A549 (cell line): ENCODE data around the gene PPP1R13L. TPM values are rescaled to one million over a fixed set of nuclear protein-coding genes. Genes with fewer than 3 reads are reported as not detected.
A peak's percentile ranks its signal among the peaks of the same experiment; 100 is the strongest.

ENCODE experiments used
- ATAC-seq, 2 experiments: fragments of 200-7000 bp in 1 of 2; fragments of >200 bp in 1 of 2; cut with Nextera tagmentation in 1 of 2; cut with Tn5 transposase in 1 of 2; 3 replicates each; pipeline versions ENCODE4 v1.8.0 to v1.9.1; 2018 to 2020; ENCODE audit warnings: mild to moderate bottlenecking in 1 of 2, moderate library complexity in 1 of 2
- CTCF ChIA-PET: fragments of 300-600 bp; sonication (Branson Sonifier 250); formaldehyde crosslinking; extraction: SDS; loops from one replicate; lab custom pipeline; 2021; ENCODE audit warnings: antibody characterized with exemption, inconsistent platforms; lab: Yijun Ruan, JAX
- POLR2A ChIA-PET: fragments of 350-600 bp; formaldehyde crosslinking; extraction: SDS; loops from one replicate; lab custom pipeline; 2021; ENCODE audit warnings: antibody characterized with exemption, inconsistent platforms; lab: Yijun Ruan, JAX
- DNase-seq, 2 experiments: peaks; one replicate each; pipeline versions ENCODE4 v3.0.0 to v3.0.0-alpha.2; 2011 to 2016; ENCODE audit warnings: low read depth in 1 of 2, low spot score in 1 of 2
- FAIRE-seq: peaks from 2 replicates; lab custom pipeline; 2011; peaks lifted over from hg19 to GRCh38; lab: Jason Lieb, UNC
- H3K27ac ChIP-seq, 2 experiments: fragments of >200 bp; sonication (Bioruptor Twin); formaldehyde crosslinking; 3 replicates each; pipeline ENCODE4 v1.5.1; 2016 to 2017
- H3K4me1 ChIP-seq: fragments of >200 bp; sonication (Bioruptor Twin); formaldehyde crosslinking; 3 replicates; pipeline ENCODE4 v1.6.1; 2016
- H3K4me2 ChIP-seq: fragments of >200 bp; sonication (Bioruptor Twin); formaldehyde crosslinking; 3 replicates; pipeline ENCODE4 v1.6.1; 2016
- H3K4me3 ChIP-seq: fragments of >200 bp; sonication (Bioruptor Twin); formaldehyde crosslinking; 3 replicates; pipeline ENCODE4 v1.5.1; 2016
- H3K9me3 ChIP-seq: fragments of >200 bp; sonication (Bioruptor Twin); formaldehyde crosslinking; 3 replicates; pipeline ENCODE4 v1.6.1; 2016
- ATOH8 ChIP-seq: fragments of 250-450 bp; sonication (Bioruptor Pico); IDR thresholded peaks from 2 replicates; pipeline ENCODE4 v1.5.0; 2020; ENCODE audit warnings: low read depth, mild to moderate bottlenecking, moderate library complexity
- CBX8 ChIP-seq: fragments of 200-600 bp; sonication (generic); IDR thresholded peaks from 2 replicates; pipeline ENCODE4 v1.6.1; 2016
- CEBPB ChIP-seq, 2 experiments: fragments of >200 bp in 1 of 2; sonication (Bioruptor Twin) in 1 of 2; formaldehyde crosslinking in 1 of 2; IDR thresholded peaks; 2 replicates each; pipeline ENCODE4 v1.6.1; 2012 to 2016
- CHD2 ChIP-seq: fragments of 150-350 bp; IDR thresholded peaks from 2 replicates; pipeline ENCODE4 v1.6.1; 2014; ENCODE audit warnings: low read length; ENCODE audit not compliant: partially characterized antibody
- CTCF ChIP-seq: fragments of >200 bp; sonication (Bioruptor Twin); formaldehyde crosslinking; IDR thresholded peaks from 3 replicates; pipeline ENCODE4 v1.5.1; 2016
- EHMT2 ChIP-seq: fragments of 200-600 bp; sonication (generic); IDR thresholded peaks from 2 replicates; pipeline ENCODE4 v1.6.1; 2016; ENCODE audit warnings: antibody characterized with exemption, low read depth, mild to moderate bottlenecking, moderate library complexity
- FOSB ChIP-seq: fragments of 250-450 bp; sonication (Bioruptor Pico); IDR thresholded peaks from 2 replicates; pipeline ENCODE4 v1.5.0; 2020; ENCODE audit warnings: mild to moderate bottlenecking, moderate library complexity
- GATA3 ChIP-seq: IDR thresholded peaks from 2 replicates; pipeline ENCODE4 v1.6.1; 2012; ENCODE audit warnings: borderline replicate concordance
- HES2 ChIP-seq: fragments of >200 bp; sonication (Bioruptor Twin); formaldehyde crosslinking; IDR thresholded peaks from 2 replicates; pipeline ENCODE4 v1.6.1; 2016
- HOXA7 ChIP-seq: fragments of 250-450 bp; sonication (Bioruptor Pico); IDR thresholded peaks from 2 replicates; pipeline ENCODE4 v1.5.0; 2020; ENCODE audit warnings: mild to moderate bottlenecking, moderate library complexity
- HOXB5 ChIP-seq: fragments of 250-450 bp; sonication (Bioruptor Pico); IDR thresholded peaks from 2 replicates; pipeline ENCODE4 v1.5.0; 2020; ENCODE audit warnings: mild to moderate bottlenecking, moderate library complexity
- JUN ChIP-seq, 2 experiments: fragments of >200 bp; sonication (Bioruptor Twin); formaldehyde crosslinking; IDR thresholded peaks; 2 replicates in 1 of 2; 3 replicates in 1 of 2; pipeline ENCODE4 v1.6.1; 2016 to 2017
- JUNB ChIP-seq: fragments of >200 bp; sonication (Bioruptor Twin); formaldehyde crosslinking; IDR thresholded peaks from 2 replicates; pipeline ENCODE4 v1.6.1; 2016
- KDM1A ChIP-seq: fragments of 200-600 bp; sonication (generic); IDR thresholded peaks from 2 replicates; pipeline ENCODE4 v1.6.1; 2016; ENCODE audit warnings: low read depth, mild to moderate bottlenecking
- KDM5A ChIP-seq: fragments of 200-600 bp; sonication (generic); IDR thresholded peaks from 2 replicates; pipeline ENCODE4 v1.6.1; 2016; ENCODE audit warnings: antibody characterized with exemption, mild to moderate bottlenecking
- MAX ChIP-seq: IDR thresholded peaks from 2 replicates; pipeline ENCODE4 v1.6.1; 2012
- NFE2L2 ChIP-seq: fragments of 150-350 bp; conservative IDR thresholded peaks from 2 replicates; pipeline ENCODE4 v1.6.1; 2014; ENCODE audit warnings: low read length
- NPAS2 ChIP-seq: fragments of 250-450 bp; sonication (Bioruptor Pico); IDR thresholded peaks from 2 replicates; pipeline ENCODE4 v1.8.0; 2022; ENCODE audit warnings: mild to moderate bottlenecking, moderate library complexity, borderline replicate concordance
- PBX3 ChIP-seq: IDR thresholded peaks from 2 replicates; pipeline ENCODE4 v1.6.1; 2012
- RAD21 ChIP-seq, 2 experiments: fragments of >200 bp in 1 of 2; sonication (Bioruptor Twin) in 1 of 2; formaldehyde crosslinking in 1 of 2; IDR thresholded peaks in 1 of 2; conservative IDR thresholded peaks in 1 of 2; 2 replicates in 1 of 2; 3 replicates in 1 of 2; pipeline ENCODE4 v1.6.1; 2012 to 2018; ENCODE audit warnings: inconsistent platforms in 1 of 2
- RARB ChIP-seq: fragments of 250-450 bp; sonication (Bioruptor Pico); IDR thresholded peaks from 2 replicates; pipeline ENCODE4 v1.8.0; 2021; ENCODE audit warnings: mild to moderate bottlenecking, moderate library complexity
- TFCP2L1 ChIP-seq: fragments of 250-450 bp; sonication (Bioruptor Pico); IDR thresholded peaks from 2 replicates; pipeline ENCODE4 v1.5.0; 2021; ENCODE audit warnings: mild to moderate bottlenecking
- ZC3H11A ChIP-seq: fragments of 450-650 bp; IDR thresholded peaks from 2 replicates; pipeline ENCODE4 v1.6.1; 2014; ENCODE audit warnings: antibody characterized with exemption, mild to moderate bottlenecking
- ZFP36 ChIP-seq: fragments of 450-650 bp; IDR thresholded peaks from 2 replicates; pipeline ENCODE4 v1.6.1; 2014; ENCODE audit warnings: borderline replicate concordance; ENCODE audit not compliant: partially characterized antibody
- WGBS: methylation state at CpG from one replicate; pipeline ENCODE4 v1.1.6; 2017; ENCODE audit errors: missing lambda C conversion rate; 5-methylcytosine and 5-hydroxymethylcytosine counted together
- polyA plus RNA-seq, 4 experiments: library from polyadenylated mRNA; depleted of rRNA in 3 of 4; stranded (reverse); fragments of >200 nt; fragmentation: RNase III in 1 of 4; extraction: RNeasy Plus Mini Kit Qiagen cat#74134 plus additional on column Dnase treatment in 1 of 4; gene quantifications; 2 replicates in 3 of 4; 3 replicates in 1 of 4; pipeline ENCODE4 v1.2.3, GENCODE V29; 2011 to 2017

Gene PPP1R13L
- polyA plus RNA-seq, 2 of the 4 experiments (the other 2 are of a cell fraction), result 3.2 to 18.9 TPM

GRCh38 chr19:45446295-45446694 lies 41.4 kb upstream of the PPP1R13L start (continued):
- TF ChIP-seq CEBPB (IDR thresholded peaks at IDR 0.05) (no peak), GATA3 (no peak), NFE2L2 (0 out of 2 replicates have a peak, but pooled peaks have one; percentile 25), CHD2 (no peak), HES2 (no peak), CBX8 (no peak), NPAS2 (CRISPR knock-in tag) (no peak), PBX3 (no peak), RARB (no peak), CTCF (peak; percentile 79), ZFP36 (no peak), TFCP2L1 (no peak), HOXB5 (CRISPR knock-in tag) (no peak), RAD21 (conservative IDR thresholded peaks at IDR 0.05 in 1 of 2, IDR thresholded peaks at IDR 0.05 in 1 of 2) (peak; percentile 63), ZC3H11A (no peak), FOSB (CRISPR knock-in tag) (peak; percentile 43; the same call in 1 of the 2 replicates), HOXA7 (peak; percentile 52; the same call in 1 of the 2 replicates), KDM1A (peak; percentile 93), KDM5A (no peak), JUN (IDR thresholded peaks at IDR 0.05) (no peak), MAX (no peak)

GRCh38 chr19:45445139-45445538 lies 40.3 kb upstream of the PPP1R13L start:
- ChIA-PET POLR2A (interaction anchor here (1.8 kb wide), 1 partner anchor 24 kb away, joined by 7 read pairs; the partner anchor contains the start of gene FOSB), CTCF (interaction anchor here (0.7 to 27.6 kb wide), 8 partner anchors 8 to 237 kb away, joined by 3 to 1883 read pairs (median 6); partner anchors contain the start of gene FOSB)
- H3K4me2 ChIP-seq, result peak overlapping the region; percentile 99; the same call in 2 of the 3 replicates
- H3K4me1 ChIP-seq, result peaks cover 48% of the 10 kb centered on the region
- H3K9me3 ChIP-seq, result no peaks in the 10 kb centered on the region
- ATAC-seq, result no peak
- no peak for DNase-seq
- peak overlapping the region in 1 of 2 experiments; percentile 86; a peak in 2 of 6 replicates for H3K27ac ChIP-seq
- TF ChIP-seq CHD2, result no peak
- no peak for TF ChIP-seq ATOH8
- TF ChIP-seq JUNB, result no peak
- no peak for TF ChIP-seq EHMT2
- WGBS, result 91% methylated on average over 4 of the region's 4 CpGs
- H3K4me3 ChIP-seq, result no peak overlapping the region
- no peak for FAIRE-seq
